ENCODE measurements around the gene HORMAD1. TPM values are rescaled to one million over a fixed set of nuclear protein-coding genes. Genes with fewer than 3 reads are reported as not detected.
A peak's percentile ranks its signal among the peaks of the same experiment; 100 is the strongest.
"Not testable (repeated sequence)": the region's sequence is repeated elsewhere in the genome, so short reads cannot be mapped to it uniquely, and the experiment has no call there.

Gene HORMAD1, protein sequence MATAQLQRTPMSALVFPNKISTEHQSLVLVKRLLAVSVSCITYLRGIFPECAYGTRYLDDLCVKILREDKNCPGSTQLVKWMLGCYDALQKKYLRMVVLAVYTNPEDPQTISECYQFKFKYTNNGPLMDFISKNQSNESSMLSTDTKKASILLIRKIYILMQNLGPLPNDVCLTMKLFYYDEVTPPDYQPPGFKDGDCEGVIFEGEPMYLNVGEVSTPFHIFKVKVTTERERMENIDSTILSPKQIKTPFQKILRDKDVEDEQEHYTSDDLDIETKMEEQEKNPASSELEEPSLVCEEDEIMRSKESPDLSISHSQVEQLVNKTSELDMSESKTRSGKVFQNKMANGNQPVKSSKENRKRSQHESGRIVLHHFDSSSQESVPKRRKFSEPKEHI
- total RNA-seq (under 1 TPM in 2 of 6 donors, not detected in 4; 0.28 TPM), polyA plus RNA-seq (under 1 TPM in 1 of 2 donors, not detected in 1; 0.08 TPM)

DNA sequence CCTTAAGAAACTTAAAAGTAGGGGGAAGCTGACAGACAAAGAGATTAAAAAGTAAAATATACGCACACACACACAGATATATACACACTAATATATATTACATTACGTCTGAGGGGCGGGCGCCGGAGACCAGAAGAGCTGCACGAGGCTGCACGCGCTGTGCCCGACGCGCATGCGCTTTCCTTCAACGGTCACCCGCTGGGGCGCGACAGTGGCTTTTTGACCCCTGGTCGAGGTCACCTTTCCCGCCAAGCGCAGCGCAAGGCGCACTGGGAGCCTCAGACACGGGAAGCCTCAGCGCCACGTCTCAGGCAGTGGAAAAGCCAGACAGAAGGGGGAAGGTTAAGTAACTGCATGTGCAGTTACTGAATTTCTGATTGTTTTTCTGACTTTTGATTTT is at the start of gene HORMAD1:
Gene HORMAD1 (minus strand): TSS at position 193 of the 400 bp plus-strand sequence. CDS start 1,390 bp downstream, outside the sequence.
- TF ChIP-seq, protein P1, sequence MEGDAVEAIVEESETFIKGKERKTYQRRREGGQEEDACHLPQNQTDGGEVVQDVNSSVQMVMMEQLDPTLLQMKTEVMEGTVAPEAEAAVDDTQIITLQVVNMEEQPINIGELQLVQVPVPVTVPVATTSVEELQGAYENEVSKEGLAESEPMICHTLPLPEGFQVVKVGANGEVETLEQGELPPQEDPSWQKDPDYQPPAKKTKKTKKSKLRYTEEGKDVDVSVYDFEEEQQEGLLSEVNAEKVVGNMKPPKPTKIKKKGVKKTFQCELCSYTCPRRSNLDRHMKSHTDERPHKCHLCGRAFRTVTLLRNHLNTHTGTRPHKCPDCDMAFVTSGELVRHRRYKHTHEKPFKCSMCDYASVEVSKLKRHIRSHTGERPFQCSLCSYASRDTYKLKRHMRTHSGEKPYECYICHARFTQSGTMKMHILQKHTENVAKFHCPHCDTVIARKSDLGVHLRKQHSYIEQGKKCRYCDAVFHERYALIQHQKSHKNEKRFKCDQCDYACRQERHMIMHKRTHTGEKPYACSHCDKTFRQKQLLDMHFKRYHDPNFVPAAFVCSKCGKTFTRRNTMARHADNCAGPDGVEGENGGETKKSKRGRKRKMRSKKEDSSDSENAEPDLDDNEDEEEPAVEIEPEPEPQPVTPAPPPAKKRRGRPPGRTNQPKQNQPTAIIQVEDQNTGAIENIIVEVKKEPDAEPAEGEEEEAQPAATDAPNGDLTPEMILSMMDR (IDR thresholded peaks at IDR 0.05), result no peak
- FAIRE-seq, result no peak

DNA sequence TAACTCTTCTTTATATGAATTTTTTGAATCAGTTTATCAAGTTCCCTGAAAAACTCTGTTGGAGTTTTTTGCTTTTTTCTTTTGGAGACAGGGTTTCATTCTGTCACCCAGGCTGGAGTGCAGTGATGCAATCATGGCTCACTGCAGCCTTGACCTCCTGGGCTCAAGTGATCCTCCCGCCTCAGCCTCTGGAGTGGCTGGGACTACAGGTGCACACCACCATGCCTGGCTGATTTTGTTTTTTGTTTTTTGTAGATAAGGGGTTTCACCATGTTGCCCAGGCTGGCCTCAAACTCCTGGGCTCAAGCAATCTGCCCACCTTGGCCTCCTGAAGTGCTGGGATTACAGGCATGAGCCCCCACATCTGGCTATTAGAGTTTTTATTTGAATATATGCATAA is 47.0 kb upstream of the HORMAD1 start:
- H3K27ac ChIP-seq, H3K4me1 ChIP-seq: not testable (repeated sequence)

More for the DNA sequence above, at the start of gene HORMAD1:
- Histone ChIP-seq H3K4me3 (no peak within 1 kb of the TSS), H3K27me3 (no peaks in the 10 kb centered on the region), H3K9me3 (no peaks in the 10 kb centered on the region), H3K4me1 (no peaks in the 10 kb centered on the region), H3K27ac (no peak within 1 kb of the TSS), H3K36me3 (no peaks in the 10 kb centered on the region)
- no peak for ATAC-seq
- intact Hi-C loops (cut with DNase I), result no loop called here
- DNase-seq, result no peak
- WGBS, 2 donors, result 95 to 96% methylated on average over 24 of the region's 24 CpGs

DNA sequence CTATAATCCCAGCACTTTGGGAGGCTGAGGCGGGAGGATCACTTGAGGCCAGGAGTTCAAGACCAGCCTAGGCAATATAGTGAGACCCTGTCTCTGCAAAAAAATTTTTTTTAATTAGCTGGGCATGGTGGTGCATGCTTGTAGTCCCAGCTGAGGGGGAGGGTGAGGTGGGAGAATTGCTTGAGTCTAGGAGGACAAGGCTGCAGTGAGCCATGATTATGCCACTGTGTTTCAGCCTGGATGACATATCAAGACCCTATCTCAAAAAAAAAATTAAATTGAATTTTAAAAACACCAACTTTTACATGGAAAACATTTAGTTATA is 45.2 kb upstream of the HORMAD1 start:
- ATAC-seq; DNase-seq; H3K9me3 ChIP-seq; FAIRE-seq; H3K4me1 ChIP-seq; intact Hi-C loops (cut with DNase I); H3K27me3 ChIP-seq; H3K36me3 ChIP-seq: not testable (repeated sequence)
- Histone ChIP-seq H3K4me3 (peak overlapping the region in 2 of 4 donors; percentile 13 to 39), H3K27ac (peak overlapping the region in 2 of 4 donors; percentile 83 to 87)
- WGBS, 2 donors, result 93 to 100% methylated on average over 1 of the region's 1 CpG

More for the DNA sequence above, 47.0 kb upstream of the HORMAD1 start:
- WGBS, 2 donors, result 16 to 86% methylated on average over 1 of the region's 1 CpG
- ATAC-seq; DNase-seq; H3K9me3 ChIP-seq; intact Hi-C loops (cut with DNase I); H3K27me3 ChIP-seq; H3K36me3 ChIP-seq; FAIRE-seq; H3K4me3 ChIP-seq: not testable (repeated sequence)

DNA sequence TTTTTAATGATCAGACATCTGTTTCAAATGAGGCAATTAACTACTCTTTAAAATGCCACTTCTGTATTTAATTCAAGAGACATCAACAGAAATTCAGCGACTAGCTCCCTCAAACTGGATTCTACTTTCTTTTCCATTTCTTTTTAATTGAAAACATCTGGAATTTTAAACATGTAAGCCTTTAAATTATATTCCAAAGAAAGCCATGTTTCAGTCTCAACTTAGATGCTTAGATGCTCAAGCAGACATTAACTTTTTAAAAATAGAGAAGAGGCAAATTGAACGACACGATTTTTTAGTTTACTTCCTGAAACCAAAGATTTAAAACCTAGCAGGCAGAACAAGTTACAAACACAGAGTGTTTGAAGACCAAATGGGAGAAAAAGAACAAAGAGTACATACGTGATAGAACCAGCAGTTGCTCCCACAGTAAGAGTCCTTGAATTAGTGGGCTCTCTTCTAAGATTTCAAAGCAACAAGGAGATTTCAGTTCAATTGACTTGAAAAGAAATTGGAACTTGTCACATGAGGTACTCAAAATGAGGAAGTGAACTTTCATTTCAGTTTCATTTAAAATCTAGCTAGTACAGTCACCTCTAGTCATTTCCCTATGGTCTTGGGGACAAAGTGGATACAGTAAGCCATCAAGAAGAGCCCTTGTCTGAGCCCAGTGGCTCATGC is 44.7 kb upstream of the HORMAD1 start, which contains the start of gene CTSS:
Gene CTSS (minus strand): TSS at position 483 of the 681 bp plus-strand sequence. CDS start 1,015 bp downstream, outside the sequence.
- FAIRE-seq (no peak), ATAC-seq (peak in 3 of 4 donors; percentile 66 to 85 (median 78)), DNase-seq (no peak)
- Histone ChIP-seq H3K27me3 (no peaks in the 10 kb centered on the region), H3K27ac (peak within 1 kb of the TSS in 2 of 4 donors; percentile 83 to 87), H3K9me3 (no peaks in the 10 kb centered on the region), H3K36me3 (no peaks in the 10 kb centered on the region), H3K4me3 (peak within 1 kb of the TSS; percentile 3 to 39 (median 9)), H3K4me1 (peaks cover 0 to 9% (median 0%) of the 10 kb centered on the region in 3 donors)
- WGBS, 2 donors, result 15 to 21% methylated on average over 4 of the region's 4 CpGs
- TF ChIP-seq, protein P1 (IDR thresholded peaks at IDR 0.05), result no peak
- intact Hi-C loops (cut with DNase I), result no loop called here

DNA sequence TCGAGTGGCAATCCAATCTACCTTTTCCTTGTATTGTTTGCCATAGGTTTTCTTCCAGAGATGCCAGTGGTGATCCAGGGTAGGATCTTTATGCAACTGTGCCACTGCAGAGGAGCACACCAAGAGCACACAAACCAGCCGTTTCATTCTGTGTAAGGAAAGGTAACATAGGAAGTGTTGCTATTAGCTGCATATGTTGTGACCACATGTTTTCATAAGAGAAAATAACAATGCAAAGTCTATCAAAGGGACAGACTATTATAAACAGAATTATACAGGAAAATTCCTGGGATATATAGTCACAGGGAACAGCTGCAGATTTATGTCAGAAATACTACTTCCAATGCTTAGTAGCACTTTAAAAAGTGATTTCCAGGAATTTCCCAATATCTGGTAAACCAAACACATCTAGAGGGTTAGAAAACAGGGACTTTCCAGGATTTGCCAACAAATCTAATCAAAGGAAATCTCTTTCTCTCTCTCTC is 44.0 kb upstream of the HORMAD1 start:
- peaks cover 0 to 9% (median 0%) of the 10 kb centered on the region in 3 donors for H3K4me1 ChIP-seq
- TF ChIP-seq, protein P1 (IDR thresholded peaks at IDR 0.05), result no peak
- H3K9me3 ChIP-seq, result no peaks in the 10 kb centered on the region
- peak overlapping the region in 2 of 4 donors; percentile 83 to 87 for H3K27ac ChIP-seq
- FAIRE-seq (no peak), ATAC-seq (peak in 3 of 4 donors; percentile 51 to 79 (median 75)), DNase-seq (no peak)
- peak overlapping the region in 3 of 4 donors; percentile 5 to 39 (median 13) for H3K4me3 ChIP-seq
- H3K27me3 ChIP-seq, result no peaks in the 10 kb centered on the region
- WGBS, 2 donors, result 53 to 55% methylated on average over 2 of the region's 2 CpGs
- intact Hi-C loops (cut with DNase I), result no loop called here
- H3K36me3 ChIP-seq, result no peaks in the 10 kb centered on the region

Data from pancreas (tissue), 10 donors.